GM12874 (cell line): ENCODE data around the gene CYB5B.

ENCODE experiments used
- TF ChIP-seq, protein P1 (sequence below): IDR thresholded peaks from 2 replicates; pipeline ENCODE4 v1.5.1; 2011; ENCODE audit warnings: low read depth, mild to moderate bottlenecking, control low read depth, low read length, moderate library complexity; ENCODE audit not compliant: insufficient read depth

The CYB5B gene

DNA sequence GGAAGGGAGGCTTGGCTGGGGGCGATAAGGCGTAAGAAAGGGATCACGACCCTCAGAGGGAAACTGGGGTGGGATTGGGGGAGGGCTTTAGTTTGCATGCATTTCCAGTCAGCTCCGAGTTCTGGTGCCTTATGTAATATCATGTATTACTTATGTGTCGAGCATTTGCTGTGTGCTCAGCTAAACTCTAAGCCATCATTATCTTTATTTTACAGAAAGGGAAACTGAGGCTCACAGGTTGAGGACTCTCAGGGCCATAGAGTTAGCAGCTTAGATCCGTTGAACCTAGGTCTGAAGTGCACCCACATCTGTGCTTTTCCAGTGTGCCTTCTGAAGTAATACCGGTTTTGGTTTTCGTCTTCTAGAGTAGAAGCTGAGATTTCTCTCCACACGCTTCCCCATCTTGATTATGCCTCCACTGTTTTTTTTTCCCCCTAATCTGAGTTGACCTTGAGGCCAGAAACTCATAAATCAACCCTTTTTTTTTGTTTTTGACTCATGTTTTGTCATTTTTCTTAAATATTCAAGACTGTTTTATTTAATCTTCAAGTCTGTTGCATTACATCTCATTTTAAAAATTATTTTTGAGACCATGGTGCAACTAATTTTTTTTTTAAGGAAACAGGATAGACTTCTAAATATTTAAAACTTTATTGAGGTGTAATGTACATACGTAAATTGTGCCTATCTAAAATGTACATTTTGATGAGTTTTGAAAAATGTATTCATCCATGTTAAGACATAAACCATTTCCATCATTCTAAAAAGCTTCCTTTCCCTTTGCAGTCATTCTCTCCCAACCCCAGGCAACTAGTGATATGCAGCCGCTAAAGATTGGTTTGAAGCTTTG lies 741 bp downstream of the CYB5B start:
- TF ChIP-seq, protein P1, sequence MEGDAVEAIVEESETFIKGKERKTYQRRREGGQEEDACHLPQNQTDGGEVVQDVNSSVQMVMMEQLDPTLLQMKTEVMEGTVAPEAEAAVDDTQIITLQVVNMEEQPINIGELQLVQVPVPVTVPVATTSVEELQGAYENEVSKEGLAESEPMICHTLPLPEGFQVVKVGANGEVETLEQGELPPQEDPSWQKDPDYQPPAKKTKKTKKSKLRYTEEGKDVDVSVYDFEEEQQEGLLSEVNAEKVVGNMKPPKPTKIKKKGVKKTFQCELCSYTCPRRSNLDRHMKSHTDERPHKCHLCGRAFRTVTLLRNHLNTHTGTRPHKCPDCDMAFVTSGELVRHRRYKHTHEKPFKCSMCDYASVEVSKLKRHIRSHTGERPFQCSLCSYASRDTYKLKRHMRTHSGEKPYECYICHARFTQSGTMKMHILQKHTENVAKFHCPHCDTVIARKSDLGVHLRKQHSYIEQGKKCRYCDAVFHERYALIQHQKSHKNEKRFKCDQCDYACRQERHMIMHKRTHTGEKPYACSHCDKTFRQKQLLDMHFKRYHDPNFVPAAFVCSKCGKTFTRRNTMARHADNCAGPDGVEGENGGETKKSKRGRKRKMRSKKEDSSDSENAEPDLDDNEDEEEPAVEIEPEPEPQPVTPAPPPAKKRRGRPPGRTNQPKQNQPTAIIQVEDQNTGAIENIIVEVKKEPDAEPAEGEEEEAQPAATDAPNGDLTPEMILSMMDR = no peak

DNA sequence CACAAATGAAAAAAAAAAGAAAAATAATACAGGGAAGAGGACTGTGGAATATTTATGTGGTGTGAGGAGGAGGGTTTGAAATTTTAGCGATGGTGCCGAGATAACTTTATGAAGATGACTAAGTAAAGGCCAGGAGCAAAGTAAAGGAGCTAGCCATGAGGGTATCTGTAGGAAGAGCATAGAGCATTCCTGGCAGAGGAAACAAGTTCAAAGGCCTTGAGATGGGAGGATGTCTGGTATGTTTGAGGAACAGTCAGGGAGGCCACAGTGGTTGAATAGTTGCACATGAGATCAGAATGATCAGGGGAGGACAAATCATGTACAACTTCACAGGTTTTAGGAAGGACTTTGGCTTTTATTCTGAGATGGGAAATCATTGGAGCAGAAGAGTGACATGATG lies 4.2 kb downstream of the CYB5B start:
- TF ChIP-seq, protein P1 = no peak

DNA sequence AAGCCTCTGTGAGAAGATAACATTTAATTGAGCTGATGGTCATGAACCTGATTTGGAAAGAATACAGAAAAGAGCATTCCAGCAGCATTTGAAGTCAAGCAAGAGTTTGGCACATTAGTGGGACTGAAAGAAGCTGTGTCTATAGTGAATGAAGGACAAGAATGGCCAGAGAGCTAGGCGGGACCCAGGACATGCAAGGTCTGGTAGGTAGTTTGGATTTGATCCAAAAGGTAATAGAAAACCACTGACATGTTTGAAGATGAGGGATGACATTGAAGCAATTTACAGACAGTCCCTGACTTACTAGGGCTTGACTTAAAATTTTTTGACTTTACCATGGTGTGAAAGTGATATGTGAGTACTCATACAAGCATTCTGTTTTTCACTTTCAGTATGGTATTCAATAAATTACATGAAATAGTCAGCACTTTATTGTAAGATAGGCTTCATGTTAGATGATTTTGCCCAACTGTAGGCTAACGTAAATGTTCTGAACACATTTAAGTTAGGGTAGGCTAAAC lies 7.6 kb downstream of the CYB5B start:
- TF ChIP-seq, protein P1 = no peak

DNA sequence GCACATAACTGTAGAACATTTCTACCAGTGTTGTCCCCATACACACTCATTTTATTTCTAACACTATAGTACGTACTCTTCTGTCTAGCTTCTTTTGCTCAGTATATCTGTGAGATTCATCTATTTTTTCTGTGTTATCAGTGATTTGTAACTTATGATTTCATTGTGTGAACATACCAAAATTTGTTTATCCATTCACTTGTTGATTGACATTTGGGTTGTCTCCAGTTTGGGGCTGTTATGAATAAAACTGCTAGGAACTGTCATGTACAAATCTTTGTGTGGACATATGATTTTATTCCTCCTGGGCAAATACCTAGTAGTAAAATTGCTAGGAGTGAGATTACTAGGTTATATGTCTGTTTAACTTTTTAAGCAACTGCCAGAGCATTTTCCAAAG lies 9.6 kb downstream of the CYB5B start:
- TF ChIP-seq, protein P1 = no peak

DNA sequence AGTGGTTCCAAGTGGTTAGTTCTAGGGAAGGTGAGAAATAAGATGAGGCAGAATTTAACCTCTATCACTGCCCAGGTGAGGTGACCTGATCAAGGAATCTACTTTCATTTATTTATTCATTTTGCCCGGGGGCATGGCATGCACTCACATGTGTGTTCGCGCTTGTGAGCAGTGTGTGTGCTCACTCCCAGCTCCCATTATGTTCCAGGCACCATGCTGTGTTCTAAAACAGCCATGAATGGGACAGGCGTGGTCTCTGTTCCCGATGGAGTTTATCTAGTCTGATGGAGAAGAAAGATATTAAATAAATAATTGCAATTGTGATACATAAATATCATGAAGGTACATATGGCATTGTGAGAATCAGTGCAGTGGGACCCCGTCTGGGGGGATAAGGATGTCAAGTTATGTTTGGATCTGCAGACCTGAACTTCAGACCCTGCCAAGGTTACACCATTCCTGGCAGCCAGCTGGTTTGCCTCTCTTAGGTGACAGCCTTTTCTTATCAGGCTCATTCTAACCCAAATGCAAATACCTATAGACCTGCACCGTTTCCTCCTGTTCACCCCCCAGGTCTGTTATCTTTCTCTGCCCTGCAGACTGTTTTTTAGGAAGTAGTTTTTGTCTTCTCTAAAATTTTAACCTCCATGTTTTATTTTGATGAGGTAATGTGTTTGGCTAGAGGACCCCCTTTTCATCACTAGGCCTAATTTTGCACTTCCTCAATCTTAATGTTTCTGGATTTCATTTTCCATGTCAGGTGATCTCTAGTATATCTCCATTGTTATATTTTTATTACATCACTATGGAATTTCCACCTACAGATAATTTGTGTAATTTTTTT lies 11.8 kb downstream of the CYB5B start:
- TF ChIP-seq, protein P1 = no peak

DNA sequence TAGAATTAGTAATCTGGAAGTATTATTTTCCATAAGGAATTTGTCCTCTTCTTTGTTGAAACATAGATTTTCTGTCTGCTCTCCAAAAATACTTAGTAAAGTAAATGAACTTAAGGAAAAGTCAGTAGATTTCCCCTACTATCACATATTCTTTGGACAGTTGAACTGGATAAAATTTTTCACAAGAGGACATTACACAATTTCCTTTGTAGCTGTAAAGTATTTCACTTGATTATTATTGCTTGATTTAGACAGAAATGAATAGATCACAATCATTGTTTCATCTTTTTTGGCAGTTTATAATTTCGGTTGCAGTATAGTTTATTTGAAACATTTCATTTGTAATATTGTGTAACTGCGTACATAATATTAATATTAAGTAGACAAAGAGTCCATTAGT lies 12.5 kb downstream of the CYB5B start:
- TF ChIP-seq, protein P1 = no peak

DNA sequence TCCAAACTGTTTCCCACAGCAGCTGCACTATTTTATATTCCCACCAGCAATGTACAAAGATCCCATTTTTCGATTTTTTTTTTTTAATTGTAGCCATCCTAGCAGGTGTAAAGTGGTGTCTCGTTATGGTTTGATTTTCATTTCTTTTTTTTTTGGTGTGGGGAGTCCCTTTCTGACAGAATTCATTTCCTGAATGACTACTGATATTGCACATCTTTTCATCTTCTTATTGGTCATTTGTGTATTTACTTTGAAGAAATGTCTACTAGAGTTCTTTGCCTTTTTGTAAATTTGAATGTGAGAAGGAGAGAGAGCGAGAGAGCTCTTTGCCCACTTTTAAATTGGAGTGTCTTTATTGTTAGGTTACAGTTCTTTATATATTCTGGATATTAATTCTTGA lies 14.0 kb downstream of the CYB5B start:
- TF ChIP-seq, protein P1 = no peak
